Fibroblast of the aortic adventitia (primary cell): Measurements from ENCODE around the gene MYPOP. TPM values are rescaled to one million over a fixed set of nuclear protein-coding genes. Genes with fewer than 3 reads are reported as not detected.

Experiments
- DNase-seq: peaks from one replicate; pipeline ENCODE4 v3.0.0-alpha.2; 2010; ENCODE audit warnings: low read depth
- H3K4me3 ChIP-seq: 2 replicates; pipeline ENCODE4 v1.5.1; 2011; ENCODE audit warnings: low read depth, mild to moderate bottlenecking, control low read depth, low read length, moderate library complexity
- total RNA-seq: library from RNA; depleted of rRNA; stranded (reverse); fragments of >200 nt; gene quantifications from 2 replicates; pipeline ENCODE4 v1.2.3, GENCODE V29; 2012; ENCODE audit warnings: low replicate concordance
- TF ChIP-seq, protein P1 (sequence below): IDR thresholded peaks from 2 replicates; pipeline ENCODE4 v1.5.1; 2011; ENCODE audit warnings: mild to moderate bottlenecking, low read length, control low read depth, inconsistent platforms; ENCODE audit not compliant: insufficient read depth

Gene MYPOP
- total RNA-seq, 1 donor: 2.4 TPM

DNA sequence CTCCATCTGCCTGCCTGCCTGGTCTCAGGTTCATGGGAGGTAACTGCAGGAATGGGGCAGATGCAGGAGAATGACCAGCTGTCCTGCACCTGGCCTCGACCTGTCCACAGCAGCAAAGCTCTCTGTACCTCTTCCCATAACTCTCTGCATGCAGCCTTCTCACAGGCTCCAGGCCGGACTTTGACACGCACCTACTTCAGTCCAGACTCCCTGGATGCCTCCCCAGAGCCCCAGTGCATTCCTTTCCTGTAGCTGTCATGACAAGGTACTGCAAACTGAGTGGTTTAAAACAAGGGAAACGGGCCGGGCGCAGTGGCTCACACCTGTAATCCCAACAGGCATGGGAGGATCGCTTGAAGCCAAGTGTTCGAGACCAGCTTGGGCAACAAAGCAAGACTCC lies 8.9 kb upstream of the MYPOP start:
- H3K4me3 ChIP-seq: no peak overlapping the region
- DNase-seq: no peak
- TF ChIP-seq, protein P1, sequence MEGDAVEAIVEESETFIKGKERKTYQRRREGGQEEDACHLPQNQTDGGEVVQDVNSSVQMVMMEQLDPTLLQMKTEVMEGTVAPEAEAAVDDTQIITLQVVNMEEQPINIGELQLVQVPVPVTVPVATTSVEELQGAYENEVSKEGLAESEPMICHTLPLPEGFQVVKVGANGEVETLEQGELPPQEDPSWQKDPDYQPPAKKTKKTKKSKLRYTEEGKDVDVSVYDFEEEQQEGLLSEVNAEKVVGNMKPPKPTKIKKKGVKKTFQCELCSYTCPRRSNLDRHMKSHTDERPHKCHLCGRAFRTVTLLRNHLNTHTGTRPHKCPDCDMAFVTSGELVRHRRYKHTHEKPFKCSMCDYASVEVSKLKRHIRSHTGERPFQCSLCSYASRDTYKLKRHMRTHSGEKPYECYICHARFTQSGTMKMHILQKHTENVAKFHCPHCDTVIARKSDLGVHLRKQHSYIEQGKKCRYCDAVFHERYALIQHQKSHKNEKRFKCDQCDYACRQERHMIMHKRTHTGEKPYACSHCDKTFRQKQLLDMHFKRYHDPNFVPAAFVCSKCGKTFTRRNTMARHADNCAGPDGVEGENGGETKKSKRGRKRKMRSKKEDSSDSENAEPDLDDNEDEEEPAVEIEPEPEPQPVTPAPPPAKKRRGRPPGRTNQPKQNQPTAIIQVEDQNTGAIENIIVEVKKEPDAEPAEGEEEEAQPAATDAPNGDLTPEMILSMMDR: no peak

DNA sequence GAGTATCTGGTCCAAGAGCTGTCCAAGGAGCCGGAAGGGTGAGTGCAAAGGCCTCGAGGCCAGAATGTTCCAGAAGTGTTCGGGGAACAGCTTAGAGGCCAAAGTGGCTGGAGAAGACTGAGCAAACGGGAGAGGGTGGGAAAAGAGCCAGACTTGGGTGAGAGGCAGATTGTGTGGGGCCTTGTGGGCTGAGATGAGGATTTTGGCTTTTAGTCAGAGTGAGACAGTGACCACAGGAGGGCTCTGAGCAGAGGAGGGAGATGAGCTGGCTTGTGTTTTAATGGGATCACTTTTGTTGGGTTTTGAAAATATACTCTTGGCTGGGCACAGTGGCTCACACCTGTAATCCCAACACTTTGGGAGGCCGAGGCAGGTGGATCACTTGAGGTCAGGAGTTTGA lies 6.5 kb upstream of the MYPOP start:
- TF ChIP-seq, protein P1: no peak
- DNase-seq: no peak
- H3K4me3 ChIP-seq: no peak overlapping the region

DNA sequence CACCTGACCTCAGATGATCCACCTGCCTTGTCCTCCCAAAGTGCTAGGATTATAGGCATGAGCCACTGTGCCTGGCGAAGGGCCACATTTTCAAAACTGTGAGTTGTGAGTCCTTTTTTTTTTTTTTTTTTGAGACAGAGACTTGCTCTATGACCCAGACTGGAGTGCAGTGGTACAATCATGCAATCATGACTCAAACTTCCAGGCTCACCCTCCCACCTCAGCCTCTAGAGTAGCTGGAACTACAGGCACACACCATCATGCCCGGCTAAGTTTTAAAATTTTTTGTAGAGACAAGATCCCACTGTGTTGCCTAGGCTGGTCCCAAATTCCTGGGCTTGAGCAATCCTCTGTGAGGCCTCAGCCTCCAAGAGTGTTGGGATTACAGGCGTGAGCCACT lies 3.8 kb upstream of the MYPOP start:
- no peak overlapping the region for H3K4me3 ChIP-seq
- peak; percentile 49 for DNase-seq
- TF ChIP-seq, protein P1: no peak

DNA sequence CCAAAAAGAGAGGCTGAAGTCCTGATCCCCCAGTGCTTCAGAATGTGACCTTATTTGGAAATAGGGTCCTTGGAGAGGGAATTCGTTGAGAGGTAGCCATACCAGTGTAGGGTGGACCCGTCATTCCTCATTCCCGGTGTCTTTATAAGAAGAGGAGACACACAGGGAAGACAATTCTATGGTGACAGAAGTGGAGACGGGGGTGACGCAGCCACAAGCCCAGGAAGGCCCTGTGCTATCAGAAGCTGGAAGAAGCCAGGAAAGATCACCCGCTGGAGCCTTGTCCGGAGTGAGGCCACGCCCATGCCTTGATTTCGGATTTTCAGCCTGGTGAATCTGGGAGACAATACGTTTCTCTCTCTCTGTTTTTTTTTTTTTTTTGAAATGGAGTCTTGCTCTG lies 2.6 kb upstream of the MYPOP start:
- TF ChIP-seq, protein P1: no peak
- no peak for DNase-seq
- H3K4me3 ChIP-seq: no peak overlapping the region

DNA sequence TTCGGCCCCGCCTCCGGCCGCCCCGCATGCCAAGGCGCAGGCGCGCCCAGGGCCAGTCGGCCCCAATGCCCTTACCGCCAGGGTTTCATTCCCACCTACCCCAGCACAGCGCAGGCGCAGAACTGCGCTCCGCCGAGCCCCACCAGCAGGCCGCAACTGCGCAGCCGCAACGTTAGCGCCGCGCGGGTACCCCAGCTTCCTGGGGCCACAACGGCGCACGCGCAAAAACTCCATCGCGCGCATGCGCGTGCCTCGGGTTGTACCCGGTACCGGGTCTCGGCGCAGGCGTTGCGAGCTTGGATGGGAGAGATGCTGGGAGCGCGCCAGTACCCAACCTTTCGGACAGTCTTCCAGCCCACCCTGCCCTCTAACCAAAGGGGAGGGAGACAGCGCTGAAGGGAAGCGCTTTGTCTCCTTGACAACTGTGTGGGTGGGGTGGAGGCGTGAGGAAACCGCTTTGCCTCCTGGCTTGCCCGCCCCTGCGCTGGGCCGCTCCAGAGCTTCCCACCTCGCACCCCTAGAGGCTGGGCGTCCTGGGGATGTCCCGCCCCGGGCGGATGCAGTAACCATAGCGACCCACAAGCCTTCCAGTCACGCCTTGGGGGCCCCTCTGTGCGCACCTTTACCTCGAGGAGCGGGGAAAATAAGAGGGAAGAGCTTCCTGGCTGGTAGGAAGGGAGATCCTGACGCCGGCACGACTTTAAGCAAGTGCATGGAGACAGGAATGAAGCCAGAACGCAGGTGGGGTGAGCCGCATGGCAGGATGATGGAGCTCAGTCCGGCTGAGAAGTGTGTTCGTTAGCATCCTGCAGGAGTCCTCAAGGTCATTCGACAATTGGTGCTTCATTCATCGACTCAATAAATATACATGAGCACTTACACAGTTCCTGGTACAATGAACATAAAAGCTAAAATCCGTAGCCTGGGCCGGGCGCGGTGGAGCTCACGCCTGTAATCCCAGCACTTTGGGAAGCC lies 525 bp upstream of the MYPOP start:
- TF ChIP-seq, protein P1: no peak
- peak overlapping the region; percentile 84 for H3K4me3 ChIP-seq
- peak; percentile 97 for DNase-seq

DNA sequence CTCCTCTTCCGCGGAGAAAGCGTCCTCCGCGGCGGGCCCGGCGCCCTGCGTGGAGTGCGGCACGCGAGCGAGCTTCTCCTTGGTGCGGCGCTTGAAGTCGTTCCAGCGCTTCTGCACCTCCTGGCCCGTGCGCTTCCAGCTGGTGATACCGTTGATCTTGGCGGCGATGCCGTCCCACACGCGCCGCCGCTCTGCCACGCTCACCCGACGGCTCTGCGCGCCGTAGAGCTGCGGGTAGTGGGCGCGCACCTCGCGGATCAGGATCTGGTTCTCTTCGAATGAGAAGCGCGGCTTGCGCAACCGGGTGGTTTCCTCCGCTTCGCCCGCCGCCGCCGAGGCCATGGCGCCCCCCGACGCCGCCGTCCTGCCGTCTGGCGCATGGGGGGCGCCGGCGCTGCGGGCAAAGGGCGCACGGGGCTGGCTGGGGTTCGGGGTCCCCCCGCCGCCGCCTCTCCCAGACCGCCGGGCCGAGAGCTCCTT lies 941 bp downstream of the MYPOP start:
- DNase-seq: peak; percentile 51
- TF ChIP-seq, protein P1: no peak
- peak overlapping the region; percentile 84 for H3K4me3 ChIP-seq
